GM21576 (cell line): ENCODE results near the gene STMN3.
"Not testable (repeated sequence)": the region's sequence is repeated elsewhere in the genome, so short reads cannot be mapped to it uniquely, and the experiment has no call there.

Experiments used
- ATAC-seq: cut with Tn5 transposase; IDR thresholded peaks from one replicate; pipeline ENCODE4 v1.9.1; 2021; ENCODE audit warnings: mild to moderate bottlenecking, moderate library complexity; ENCODE audit not compliant: unreplicated experiment

STMN3 gene

GRCh38 chr20:63657937-63658748 lies 4.9 kb upstream of the STMN3 start, which contains the start of gene RTEL1:
Gene RTEL1 (plus strand): TSS chr20:63658312. CDS start chr20:63659403, 1,091 bp downstream.
- peak; percentile 76 for ATAC-seq

DNA sequence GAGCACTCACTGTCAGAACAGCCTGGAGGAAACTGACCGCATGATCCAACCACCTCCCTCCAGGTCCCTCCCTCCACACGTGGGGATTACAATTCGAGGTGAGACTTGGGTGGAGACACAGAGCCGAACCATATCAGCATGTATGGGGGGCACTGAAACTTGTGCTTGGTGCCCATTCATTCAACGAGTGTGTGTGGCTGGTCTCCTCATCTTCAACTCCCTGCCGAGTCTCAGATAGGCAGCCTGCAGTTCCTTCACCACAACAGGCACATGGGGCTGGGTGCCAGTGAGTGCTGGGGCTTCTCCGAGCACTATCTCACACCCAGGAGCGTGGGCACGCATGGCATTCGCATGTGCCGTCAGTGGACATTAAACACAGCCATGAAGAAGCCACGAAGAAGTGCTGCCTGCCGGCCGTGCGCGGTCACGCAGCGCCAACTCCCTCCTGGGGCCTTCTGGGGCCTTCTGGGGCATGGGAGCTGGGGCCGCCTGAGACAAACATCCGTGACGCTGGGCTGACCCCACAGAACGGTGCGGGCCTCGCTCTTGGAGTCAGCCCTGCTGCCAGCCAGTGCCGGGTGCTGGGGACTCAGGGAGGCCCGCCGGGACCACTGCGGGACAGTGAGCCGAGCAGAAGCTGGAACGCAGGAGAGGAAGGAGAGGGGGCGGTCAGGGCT lies 4.2 kb upstream of the STMN3 start:
- ATAC-seq, result no peak

GRCh38 chr20:63656451-63656850 lies 3.2 kb upstream of the STMN3 start:
- ATAC-seq, result no peak

DNA sequence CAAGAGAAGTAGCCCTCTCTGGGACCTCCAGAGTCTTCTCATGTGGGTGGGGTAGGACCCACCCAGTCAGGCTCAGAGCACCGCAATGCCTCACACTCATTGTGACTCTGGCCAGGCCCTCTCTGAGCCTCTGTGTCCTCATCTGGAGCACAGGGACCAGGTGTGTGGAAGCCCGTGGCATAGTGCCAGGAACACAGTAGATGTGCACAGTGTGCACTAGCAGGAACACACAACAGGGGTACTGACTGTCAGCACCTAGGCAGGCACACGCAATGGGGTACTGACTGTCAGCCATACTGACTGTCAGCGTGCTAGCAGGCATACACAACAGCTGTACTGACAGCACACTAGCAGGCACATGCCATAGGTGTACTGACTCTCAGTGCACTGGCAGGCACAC lies 2.0 kb upstream of the STMN3 start:
- ATAC-seq, result no peak

GRCh38 chr20:63653974-63654668 lies 897 bp upstream of the STMN3 start:
- no peak for ATAC-seq

- ATAC-seq, result no peak
These were observed 838 bp downstream of the STMN3 start for GRCh38 chr20:63652192-63652980.

- ATAC-seq, result no peak
These were observed 1.4 kb downstream of the STMN3 start for GRCh38 chr20:63651942-63652191.

DNA sequence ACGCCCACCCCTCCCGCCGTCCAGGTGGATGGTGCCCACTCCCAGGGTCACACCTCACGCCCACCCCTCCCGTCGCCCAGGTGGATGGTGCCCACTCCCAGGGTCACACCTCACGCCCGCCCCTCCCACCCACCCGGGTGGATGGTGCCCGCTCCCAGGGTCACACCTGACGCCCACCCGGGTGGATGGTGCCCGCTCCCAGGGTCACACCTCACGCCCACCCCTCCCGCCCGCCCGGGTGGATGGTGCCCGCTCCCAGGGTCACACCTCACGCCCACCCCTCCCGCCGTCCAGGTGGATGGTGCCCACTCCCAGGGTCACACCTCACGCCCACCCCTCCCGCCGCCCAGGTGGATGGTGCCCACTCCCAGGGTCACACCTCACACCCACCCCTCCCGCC lies 2.7 kb downstream of the STMN3 start:
- not testable (repeated sequence) for ATAC-seq

DNA sequence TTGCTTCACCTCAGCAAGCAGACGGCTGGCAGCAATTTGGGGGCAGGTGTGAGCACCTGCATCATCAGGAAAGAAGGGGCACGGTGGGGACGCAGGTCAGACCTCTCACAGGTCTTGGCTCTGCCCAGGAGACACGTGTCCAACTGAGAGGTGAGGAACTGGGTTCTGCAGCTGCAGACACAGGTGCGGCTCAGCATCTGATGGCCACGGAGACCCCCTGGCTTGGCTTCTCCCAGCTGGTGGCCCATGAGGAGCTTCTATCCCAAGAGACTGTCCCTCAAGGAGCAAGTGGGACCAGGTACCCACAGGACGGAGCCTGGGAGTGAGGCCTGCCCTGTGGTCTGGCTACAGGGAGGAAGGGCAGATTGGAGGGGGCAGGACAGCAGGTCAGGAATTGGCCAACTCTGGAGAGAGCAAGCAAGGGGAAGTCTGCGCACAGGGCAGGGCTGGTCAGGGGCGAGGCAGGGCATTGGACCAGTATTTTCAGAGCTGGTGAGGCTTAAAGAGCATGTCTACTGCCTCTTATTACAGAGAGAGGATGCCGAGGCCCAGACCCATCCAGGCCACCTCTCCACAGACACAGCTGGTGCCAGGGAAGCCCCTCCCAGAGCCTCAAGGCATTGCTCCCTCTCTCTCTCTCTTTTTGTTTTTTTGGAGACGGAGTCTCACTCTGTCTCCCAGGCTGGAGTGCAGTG lies 4.2 kb downstream of the STMN3 start:
- ATAC-seq, result no peak

DNA sequence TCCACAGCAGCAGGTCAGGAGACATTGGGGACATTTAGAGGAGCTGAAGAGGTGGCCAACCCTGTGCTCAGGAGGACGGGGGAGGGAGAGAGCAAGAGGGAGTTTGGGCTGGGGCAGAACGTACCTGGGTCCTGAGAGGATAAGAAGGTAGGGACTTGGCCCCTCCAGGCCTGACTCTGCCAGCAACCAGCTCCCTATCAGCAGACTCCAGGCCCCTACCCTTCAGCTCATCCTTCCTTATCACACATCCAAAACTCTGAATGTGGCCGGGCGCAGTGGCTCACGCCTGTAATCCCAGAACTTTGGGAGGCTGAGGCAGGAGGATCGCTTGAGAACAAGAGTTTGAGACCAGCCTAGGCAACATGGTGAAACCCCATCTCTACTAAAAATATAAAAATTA lies 5.0 kb downstream of the STMN3 start:
- no peak for ATAC-seq

GRCh38 chr20:63645218-63645617 lies 8.0 kb downstream of the STMN3 start:
- no peak for ATAC-seq

- ATAC-seq, result no peak
These were observed 9.3 kb downstream of the STMN3 start for GRCh38 chr20:63643946-63644345.

DNA sequence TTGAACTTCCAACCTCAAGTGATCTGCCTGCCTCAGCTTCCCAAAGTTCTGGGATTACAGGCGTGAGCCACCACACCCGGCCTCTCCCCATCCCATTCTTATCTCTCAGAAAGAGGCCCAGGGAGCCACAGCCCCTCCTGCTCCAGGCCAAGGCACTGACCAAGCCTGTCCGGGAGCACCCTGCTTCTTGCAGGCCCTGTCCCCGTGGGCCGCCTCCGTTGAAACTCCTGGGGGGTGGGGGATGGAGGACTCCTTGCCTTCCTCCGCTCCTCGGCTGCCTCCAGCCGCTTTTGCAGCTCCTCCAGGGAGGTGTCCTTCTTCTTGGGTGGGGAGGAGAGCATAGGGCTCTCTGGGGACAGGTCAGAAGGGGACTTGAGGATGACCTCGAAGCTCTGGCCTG lies 9.7 kb downstream of the STMN3 start:
- ATAC-seq, result no peak

- no peak for ATAC-seq
These were observed 10.5 kb downstream of the STMN3 start for GRCh38 chr20:63642527-63643247.

DNA sequence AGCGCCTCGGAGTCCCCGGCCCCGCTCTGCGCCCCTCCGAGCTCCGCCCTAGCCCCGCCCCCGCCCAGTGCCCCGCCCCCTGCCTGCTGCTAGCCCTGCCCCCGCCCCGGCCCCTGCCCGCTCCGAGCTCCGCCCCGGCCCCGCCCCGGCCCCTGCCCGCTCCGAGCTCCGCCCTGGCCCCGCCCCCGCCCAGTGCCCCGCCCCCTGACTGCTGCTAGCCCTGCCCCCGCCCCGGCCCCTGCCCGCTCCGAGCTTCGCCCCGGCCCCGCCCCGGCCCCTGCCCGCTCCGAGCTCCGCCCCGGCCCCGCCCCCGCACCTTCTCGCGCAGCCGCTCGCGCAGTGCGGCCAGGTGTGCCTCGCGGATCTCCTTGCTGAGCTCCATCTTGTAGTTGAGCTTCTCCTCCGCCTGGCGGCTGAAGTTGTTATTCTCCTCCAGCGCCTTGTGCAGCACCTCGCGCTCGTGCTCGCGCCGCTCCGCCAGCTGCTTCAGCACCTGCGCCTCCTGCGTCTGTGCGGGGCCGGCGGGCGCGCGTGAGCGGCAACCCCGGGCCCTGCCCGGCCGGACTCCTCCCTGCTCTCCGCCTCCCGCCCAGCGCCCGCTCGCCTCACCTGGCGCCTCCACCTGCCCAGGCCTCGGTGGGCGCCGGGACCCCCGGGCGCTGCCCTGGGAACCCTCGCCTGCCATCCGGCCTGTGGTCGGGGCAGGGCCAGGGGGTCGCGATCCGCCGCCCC lies 11.3 kb downstream of the STMN3 start:
- peak; percentile 51 for ATAC-seq

GRCh38 chr20:63641146-63641791 lies 12.0 kb downstream of the STMN3 start:
- ATAC-seq, result no peak

DNA sequence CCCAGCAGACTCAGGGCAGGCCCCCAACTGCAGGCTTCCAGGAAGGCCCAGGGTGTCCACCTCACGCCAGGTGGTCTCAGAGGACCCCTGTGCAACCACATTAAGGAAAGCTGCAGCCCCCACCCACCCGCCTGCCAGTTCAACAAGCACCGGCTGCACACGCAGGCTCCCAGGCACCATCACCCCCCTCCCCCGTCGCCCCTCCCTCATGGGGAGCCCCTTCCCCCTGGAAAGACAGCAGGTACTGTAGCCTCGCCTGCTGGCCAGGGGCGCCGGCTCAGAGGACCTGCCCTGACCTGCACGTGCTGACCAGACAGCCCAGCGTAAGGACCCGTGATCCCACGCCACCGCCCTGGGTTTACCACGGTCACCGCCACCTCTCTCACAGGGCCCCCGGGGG lies 12.5 kb downstream of the STMN3 start:
- ATAC-seq, result not testable (repeated sequence)

DNA sequence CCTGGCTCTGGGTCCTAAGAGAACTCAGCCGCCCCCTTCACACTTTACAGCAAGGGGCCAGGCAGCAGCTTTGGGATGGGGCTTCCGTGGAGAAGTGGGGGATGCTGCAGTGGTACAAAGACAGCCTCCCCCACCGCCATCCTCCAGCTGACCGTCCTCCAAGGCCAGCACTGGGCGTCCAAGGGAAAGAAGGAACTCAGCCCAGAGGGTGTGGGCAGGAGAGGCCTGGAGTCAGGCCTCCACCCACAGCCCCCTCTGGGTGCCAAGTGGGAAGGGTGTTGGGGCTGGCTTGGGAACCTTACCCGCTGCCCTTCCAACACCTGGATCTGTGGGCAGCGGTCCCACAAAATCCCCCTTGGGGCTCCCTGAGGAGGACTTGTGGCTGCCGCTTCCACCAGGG lies 13.1 kb downstream of the STMN3 start:
- no peak for ATAC-seq
